WTC11 (cell line): Measurements from ENCODE around the gene ATF3. TPM values are rescaled to one million over a fixed set of nuclear protein-coding genes. Genes with fewer than 3 reads are reported as not detected.
"Not testable (repeated sequence)": the region's sequence is repeated elsewhere in the genome, so short reads cannot be mapped to it uniquely, and the experiment has no call there.

ENCODE experiments used
- ATAC-seq: fragments of 200-7000 bp; cut with Tn5 transposase; 2 replicates; pipeline ENCODE4 v1.10.0; 2021; ENCODE audit warnings: mild to moderate bottlenecking, moderate library complexity
- CTCF ChIA-PET: fragments of 300-600 bp; sonication (Branson Sonifier 250); formaldehyde crosslinking; loops from one replicate; lab custom pipeline; 2021; ENCODE audit warnings: antibody characterized with exemption; lab: Charles Lee
- POLR2A ChIA-PET: fragments of 350-600 bp; sonication (Branson Sonifier 250); formaldehyde crosslinking; loops from one replicate; lab custom pipeline; 2021; ENCODE audit warnings: antibody characterized with exemption; lab: Charles Lee
- DNase-seq: peaks from one replicate; pipeline ENCODE4 v3.0.0; 2021; ENCODE audit warnings: low spot score
- H3K27ac Mint-ChIP-seq: 2 replicates; pipeline ENCODE4 v1.8.0; 2021; ENCODE audit warnings: mixed read lengths
- H3K27me3 Mint-ChIP-seq: 2 replicates; pipeline ENCODE4 v1.8.0; 2021; ENCODE audit warnings: low read depth, mild to moderate bottlenecking, moderate library complexity, mixed read lengths
- H3K36me3 Mint-ChIP-seq: 2 replicates; pipeline ENCODE4 v1.8.0; 2021; ENCODE audit warnings: mixed read lengths
- H3K4me1 Mint-ChIP-seq: 2 replicates; pipeline ENCODE4 v1.8.0; 2022; ENCODE audit warnings: mixed read lengths
- H3K4me3 Mint-ChIP-seq: 2 replicates; pipeline ENCODE4 v1.8.0; 2021; ENCODE audit warnings: mild to moderate bottlenecking, moderate library complexity, mixed read lengths
- H3K9me3 Mint-ChIP-seq: 2 replicates; pipeline ENCODE4 v1.8.0; 2021; ENCODE audit warnings: mixed read lengths
- AR ChIP-seq: fragments of 250-450 bp; sonication (Bioruptor Pico); IDR thresholded peaks from 2 replicates; pipeline ENCODE4 v1.9.0; 2021; ENCODE audit warnings: mild to moderate bottlenecking
- ATF3 ChIP-seq: sonication (generic); formaldehyde crosslinking; conservative IDR thresholded peaks from 2 replicates; pipeline ENCODE4 v1.8.1; 2022; ENCODE audit warnings: mild to moderate bottlenecking, missing genetic modification reagents
- CREM ChIP-seq: sonication (generic); formaldehyde crosslinking; IDR thresholded peaks from 2 replicates; pipeline ENCODE4 v1.8.1; 2022; ENCODE audit warnings: mild to moderate bottlenecking, missing genetic modification reagents, moderate library complexity
- ELF4 ChIP-seq: sonication (generic); formaldehyde crosslinking; IDR thresholded peaks from 2 replicates; pipeline ENCODE4 v1.8.1; 2022; ENCODE audit warnings: low read depth, mild to moderate bottlenecking, moderate library complexity, missing genetic modification reagents
- ERG ChIP-seq: fragments of 250-450 bp; sonication (Bioruptor Pico); IDR thresholded peaks from 2 replicates; pipeline ENCODE4 v1.8.0; 2021; ENCODE audit warnings: mild to moderate bottlenecking
- FOXK1 ChIP-seq: sonication (generic); formaldehyde crosslinking; IDR thresholded peaks from 2 replicates; pipeline ENCODE4 v1.8.0; 2022; ENCODE audit warnings: mild to moderate bottlenecking, moderate library complexity, missing genetic modification reagents
- FOXP1 ChIP-seq: sonication (generic); formaldehyde crosslinking; IDR thresholded peaks from 2 replicates; pipeline ENCODE4 v1.8.0; 2022; ENCODE audit warnings: missing genetic modification reagents, mild to moderate bottlenecking, moderate library complexity, borderline replicate concordance
- JUN ChIP-seq: sonication (generic); formaldehyde crosslinking; IDR thresholded peaks from 2 replicates; pipeline ENCODE4 v1.8.0; 2023; ENCODE audit warnings: mild to moderate bottlenecking, missing genetic modification reagents
- MAX ChIP-seq: sonication (generic); formaldehyde crosslinking; IDR thresholded peaks from 2 replicates; pipeline ENCODE4 v1.8.0; 2022; ENCODE audit warnings: mild to moderate bottlenecking, missing genetic modification reagents
- NFATC4 ChIP-seq: fragments of 250-450 bp; sonication (Bioruptor Pico); IDR thresholded peaks from 2 replicates; pipeline ENCODE4 v1.9.0; 2021; ENCODE audit warnings: mild to moderate bottlenecking
- SP1 ChIP-seq: sonication (generic); formaldehyde crosslinking; conservative IDR thresholded peaks from 2 replicates; pipeline ENCODE4 v1.8.1; 2022; ENCODE audit warnings: missing genetic modification reagents
- ZMAT4 ChIP-seq: fragments of 250-450 bp; sonication (Bioruptor Pico); IDR thresholded peaks from 2 replicates; pipeline ENCODE4 v1.9.0; 2021; ENCODE audit warnings: mild to moderate bottlenecking
- ZNF121 ChIP-seq: sonication (generic); formaldehyde crosslinking; IDR thresholded peaks from 2 replicates; pipeline ENCODE4 v1.8.0; 2023; ENCODE audit warnings: missing genetic modification reagents
- ZNF281 ChIP-seq: sonication (generic); formaldehyde crosslinking; IDR thresholded peaks from 2 replicates; pipeline ENCODE4 v1.8.0; 2023; ENCODE audit warnings: mild to moderate bottlenecking, missing genetic modification reagents
- ZNF671 ChIP-seq: fragments of 250-450 bp; sonication (Bioruptor Pico); IDR thresholded peaks from 2 replicates; pipeline ENCODE4 v1.8.0; 2021; ENCODE audit warnings: mild to moderate bottlenecking
- total RNA-seq: library from RNA; stranded (reverse); gene quantifications from 3 replicates; pipeline ENCODE4 v1.2.3, GENCODE V29; 2021

Gene ATF3
- total RNA-seq, 1 experiment from 2014 or later, result 19.4 TPM

- Mint-ChIP-seq H3K9me3 (peaks cover 14% of the 10 kb centered on the region), H3K27me3 (peaks cover 12% of the 10 kb centered on the region; the same call in 1 of the 2 replicates), H3K36me3 (no peaks in the 10 kb centered on the region), H3K27ac (no peak overlapping the region), H3K4me3 (no peak overlapping the region), H3K4me1 (peaks cover 25% of the 10 kb centered on the region)
- ChIA-PET POLR2A (interaction anchor here (0.7 kb wide), 1 partner anchor 47 kb away, joined by 4 read pairs; the partner anchor contains the start of gene ATF3), CTCF (interaction anchor here (2.8 kb wide), 1 partner anchor 9 kb away, joined by 15 read pairs; no protein-coding TSS in a partner anchor)
- DNase-seq (no peak), ATAC-seq (peak; percentile 80)
- no peak for TF ChIP-seq CREM (CRISPR knock-in tag)
Measured at GRCh38 chr1:212655668-212656440, 47.3 kb downstream of the ATF3 start.

- CTCF ChIA-PET, result interaction anchor here (0.6 to 2.8 kb wide), 3 partner anchors 8 to 201 kb away, joined by 3 to 15 read pairs (median 6); no protein-coding TSS in a partner anchor
- no peak for TF ChIP-seq NFATC4
- no peak for TF ChIP-seq SP1
- no peak for TF ChIP-seq JUN (CRISPR knock-in tag)
- no peak for TF ChIP-seq ZMAT4 (CRISPR knock-in tag)
- no peak for TF ChIP-seq ZNF121 (CRISPR knock-in tag)
- TF ChIP-seq ERG (CRISPR knock-in tag), result no peak
- Mint-ChIP-seq H3K27ac (no peak overlapping the region), H3K4me3 (no peak overlapping the region), H3K9me3 (peaks cover 15% of the 10 kb centered on the region), H3K4me1 (peaks cover 25% of the 10 kb centered on the region), H3K36me3 (no peaks in the 10 kb centered on the region), H3K27me3 (peaks cover 16% of the 10 kb centered on the region)
- DNase-seq, result no peak
- POLR2A ChIA-PET, result no interaction called here
- no peak for ATAC-seq
Measured at GRCh38 chr1:212656730-212657129, 48.2 kb downstream of the ATF3 start.

- H3K36me3 Mint-ChIP-seq, ATAC-seq, H3K4me3 Mint-ChIP-seq, H3K27ac Mint-ChIP-seq: not testable (repeated sequence)
- TF ChIP-seq ZNF281 (0 out of 2 replicates have a peak, but pooled peaks have one; percentile 69), MAX (CRISPR knock-in tag) (0 out of 2 replicates have a peak, but pooled peaks have one; percentile 25), FOXK1 (CRISPR knock-in tag) (peak; percentile 89)
- Mint-ChIP-seq H3K27me3 (peaks cover 25% of the 10 kb centered on the region), H3K9me3 (peaks cover 20% of the 10 kb centered on the region), H3K4me1 (peaks cover 25% of the 10 kb centered on the region)
- CTCF ChIA-PET, result interaction anchor here (0.6 to 1.7 kb wide), 4 partner anchors 41 to 202 kb away, joined by 3 to 6 read pairs (median 4); partner anchors contain the start of gene BATF3
- POLR2A ChIA-PET, result interaction anchor here (1.2 kb wide), 1 partner anchor 50 kb away, joined by 4 read pairs; the partner anchor contains the start of gene ATF3
- peak; percentile 63 for DNase-seq
Measured at GRCh38 chr1:212658250-212658649, 49.7 kb downstream of the ATF3 start.

- peaks cover 22% of the 10 kb centered on the region for H3K4me1 Mint-ChIP-seq
- H3K9me3 Mint-ChIP-seq, result peaks cover 8% of the 10 kb centered on the region; the same call in 1 of the 2 replicates
- DNase-seq (no peak), ATAC-seq (0 out of 2 replicates have a peak, but pooled peaks have one; percentile 3)
- peaks cover 36% of the 10 kb centered on the region for H3K27me3 Mint-ChIP-seq
- ChIA-PET POLR2A (interaction anchor here (1.6 kb wide), 1 partner anchor 56 kb away, joined by 17 read pairs; the partner anchor contains the start of gene ATF3), CTCF (interaction anchor here (0.5 to 2.4 kb wide), 85 partner anchors 9 to 466 kb away, joined by 3 to 47 read pairs (median 5); partner anchors contain the start of genes ATF3, BATF3, FLVCR1 and NSL1)
- no peak overlapping the region for H3K27ac Mint-ChIP-seq
- no peaks in the 10 kb centered on the region for H3K36me3 Mint-ChIP-seq
- H3K4me3 Mint-ChIP-seq, result peak overlapping the region; percentile 81; the same call in 1 of the 2 replicates
- TF ChIP-seq ELF4 (CRISPR knock-in tag) (no peak), ZNF671 (no peak), AR (no peak), ATF3 (CRISPR knock-in tag) (no peak), FOXP1 (no peak)
Measured at GRCh38 chr1:212664409-212665199, 56.0 kb downstream of the ATF3 start.
